RWPE2 (cell line): ENCODE results near the gene ADAP1.

ENCODE experiments used
- ATAC-seq: fragments of 200-7000 bp; cut with Tn5 transposase; 3 replicates; pipeline ENCODE4 v1.9.1; 2021; ENCODE audit warnings: low read depth
- DNase-seq: peaks from one replicate; pipeline ENCODE4 v3.0.0-alpha.2; 2020; ENCODE audit warnings: low spot score
- H3K27ac ChIP-seq: fragments of 450-650 bp; 2 replicates; pipeline ENCODE4 v1.5.1; 2017; ENCODE audit warnings: mild to moderate bottlenecking; ENCODE audit not compliant: poor library complexity, severe bottlenecking
- H3K27me3 ChIP-seq: fragments of 250-450 bp; sonication (Bioruptor Pico); 2 replicates; pipeline ENCODE4 v1.5.1; 2021; ENCODE audit warnings: mild to moderate bottlenecking, moderate library complexity; ENCODE audit not compliant: insufficient read depth, poor library complexity, severe bottlenecking
- H3K36me3 ChIP-seq: fragments of 250-450 bp; sonication (Bioruptor Pico); 2 replicates; pipeline ENCODE4 v1.5.1; 2020; ENCODE audit warnings: low read depth, mild to moderate bottlenecking, moderate library complexity
- H3K4me1 ChIP-seq: fragments of 250-450 bp; sonication (Bioruptor Pico); 2 replicates; pipeline ENCODE4 v1.5.1; 2021; ENCODE audit warnings: mild to moderate bottlenecking, moderate library complexity; ENCODE audit not compliant: insufficient read depth, poor library complexity, severe bottlenecking
- H3K4me3 ChIP-seq: fragments of 250-450 bp; sonication (Bioruptor Pico); 2 replicates; pipeline ENCODE4 v1.5.1; 2021; ENCODE audit warnings: mild to moderate bottlenecking, moderate library complexity; ENCODE audit not compliant: severe bottlenecking
- H3K9me3 ChIP-seq: fragments of 250-450 bp; sonication (Bioruptor Pico); 2 replicates; pipeline ENCODE4 v1.5.1; 2021; ENCODE audit warnings: mild to moderate bottlenecking, moderate library complexity; ENCODE audit not compliant: severe bottlenecking
- TF ChIP-seq, protein P1 (sequence below): fragments of 450-650 bp; IDR thresholded peaks from one replicate; pipeline ENCODE4 v1.5.1; 2017; ENCODE audit warnings: mild to moderate bottlenecking, moderate library complexity; ENCODE audit not compliant: poor library complexity, severe bottlenecking

Gene ADAP1

DNA sequence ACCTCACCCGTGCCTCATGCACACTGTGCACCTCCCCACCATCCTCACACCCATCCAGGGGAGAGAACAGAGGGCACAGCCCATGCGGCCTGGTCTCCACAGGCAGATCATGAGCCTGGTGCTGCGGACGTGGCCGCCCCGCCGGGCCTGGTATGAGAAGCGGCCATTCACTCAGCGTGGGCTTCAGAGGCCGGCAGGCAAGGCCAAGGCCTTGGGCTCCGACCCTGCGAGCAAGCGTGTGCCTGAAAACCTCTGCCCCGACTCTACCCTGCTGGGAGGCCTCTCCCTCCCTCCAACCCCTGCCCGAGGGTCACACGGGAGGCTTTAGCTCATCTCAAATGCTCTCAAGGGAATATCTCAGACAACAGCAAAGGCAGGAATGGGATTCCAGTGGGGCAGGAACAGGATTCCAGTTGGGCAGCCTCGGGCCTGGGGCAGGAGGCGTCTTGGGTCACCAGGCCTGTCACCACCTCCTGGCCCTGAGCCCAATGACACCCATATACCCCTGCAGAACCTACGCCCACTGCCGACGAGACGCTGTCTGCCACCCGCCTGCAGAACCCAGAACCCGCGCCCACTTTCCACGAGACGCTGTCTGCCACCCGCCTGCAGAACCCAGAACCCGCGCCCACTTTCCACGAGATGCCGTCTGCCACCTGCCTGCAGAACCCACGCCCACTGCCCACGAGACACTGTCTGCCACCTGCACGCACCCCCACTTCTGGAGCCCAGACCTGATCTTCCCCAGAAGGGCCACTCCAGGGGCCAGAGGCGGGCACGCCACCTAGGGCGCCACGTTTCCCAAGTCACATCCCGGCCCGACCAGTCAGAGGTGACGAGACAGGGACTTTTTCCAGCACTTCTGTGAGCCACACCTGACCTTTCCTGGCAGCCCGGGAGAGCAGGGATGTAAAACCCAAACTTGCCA, 38.9 kb downstream of the ADAP1 start:
- DNase-seq (no peak), ATAC-seq (no peak)
- TF ChIP-seq, protein P1, sequence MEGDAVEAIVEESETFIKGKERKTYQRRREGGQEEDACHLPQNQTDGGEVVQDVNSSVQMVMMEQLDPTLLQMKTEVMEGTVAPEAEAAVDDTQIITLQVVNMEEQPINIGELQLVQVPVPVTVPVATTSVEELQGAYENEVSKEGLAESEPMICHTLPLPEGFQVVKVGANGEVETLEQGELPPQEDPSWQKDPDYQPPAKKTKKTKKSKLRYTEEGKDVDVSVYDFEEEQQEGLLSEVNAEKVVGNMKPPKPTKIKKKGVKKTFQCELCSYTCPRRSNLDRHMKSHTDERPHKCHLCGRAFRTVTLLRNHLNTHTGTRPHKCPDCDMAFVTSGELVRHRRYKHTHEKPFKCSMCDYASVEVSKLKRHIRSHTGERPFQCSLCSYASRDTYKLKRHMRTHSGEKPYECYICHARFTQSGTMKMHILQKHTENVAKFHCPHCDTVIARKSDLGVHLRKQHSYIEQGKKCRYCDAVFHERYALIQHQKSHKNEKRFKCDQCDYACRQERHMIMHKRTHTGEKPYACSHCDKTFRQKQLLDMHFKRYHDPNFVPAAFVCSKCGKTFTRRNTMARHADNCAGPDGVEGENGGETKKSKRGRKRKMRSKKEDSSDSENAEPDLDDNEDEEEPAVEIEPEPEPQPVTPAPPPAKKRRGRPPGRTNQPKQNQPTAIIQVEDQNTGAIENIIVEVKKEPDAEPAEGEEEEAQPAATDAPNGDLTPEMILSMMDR, result no peak
- Histone ChIP-seq H3K9me3 (no peaks in the 10 kb centered on the region), H3K4me3 (no peak overlapping the region), H3K4me1 (peaks cover 13% of the 10 kb centered on the region), H3K27ac (no peak overlapping the region), H3K36me3 (no peaks in the 10 kb centered on the region), H3K27me3 (no peaks in the 10 kb centered on the region)

DNA sequence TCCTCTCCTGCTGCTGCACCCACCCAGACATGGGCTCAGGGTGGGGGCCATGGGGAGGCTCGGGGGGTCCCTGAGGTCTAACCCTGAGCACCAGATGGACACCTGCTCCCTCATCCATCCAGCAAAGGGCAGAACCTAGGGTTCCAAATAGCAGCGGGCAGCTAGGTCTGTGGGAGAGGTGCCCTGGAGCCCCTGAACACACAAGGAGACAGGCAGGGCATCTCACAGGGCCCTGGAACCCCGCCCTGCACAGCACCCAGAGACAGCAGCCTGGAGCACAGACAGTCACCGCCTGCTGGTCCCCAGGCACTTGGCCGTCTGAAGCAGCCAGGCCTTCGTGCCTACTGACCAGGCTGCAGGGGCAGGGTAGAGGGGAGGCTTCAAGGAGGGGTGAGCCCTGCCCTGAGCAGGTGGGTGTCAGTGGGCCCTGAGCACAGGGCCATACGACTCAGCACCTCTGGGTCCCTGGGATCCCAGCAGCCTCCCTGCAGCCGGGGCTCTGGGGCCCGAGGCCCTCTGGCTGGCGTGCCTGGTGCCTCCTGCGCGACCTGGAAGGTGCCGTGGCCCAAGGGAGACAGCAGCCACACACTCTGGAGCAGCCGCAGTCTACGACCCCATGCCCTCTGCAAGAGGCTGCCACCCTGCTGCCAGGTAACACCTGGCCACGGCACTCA, 39.8 kb downstream of the ADAP1 start:
- TF ChIP-seq, protein P1, result peak; percentile 28
- H3K27ac ChIP-seq, result peak overlapping the region; percentile 39
- H3K9me3 ChIP-seq, result no peaks in the 10 kb centered on the region
- ATAC-seq (peak; percentile 13), DNase-seq (no peak)
- H3K4me1 ChIP-seq, result peaks cover 13% of the 10 kb centered on the region
- H3K27me3 ChIP-seq, result no peaks in the 10 kb centered on the region
- H3K36me3 ChIP-seq, result no peaks in the 10 kb centered on the region
- no peak overlapping the region for H3K4me3 ChIP-seq

DNA sequence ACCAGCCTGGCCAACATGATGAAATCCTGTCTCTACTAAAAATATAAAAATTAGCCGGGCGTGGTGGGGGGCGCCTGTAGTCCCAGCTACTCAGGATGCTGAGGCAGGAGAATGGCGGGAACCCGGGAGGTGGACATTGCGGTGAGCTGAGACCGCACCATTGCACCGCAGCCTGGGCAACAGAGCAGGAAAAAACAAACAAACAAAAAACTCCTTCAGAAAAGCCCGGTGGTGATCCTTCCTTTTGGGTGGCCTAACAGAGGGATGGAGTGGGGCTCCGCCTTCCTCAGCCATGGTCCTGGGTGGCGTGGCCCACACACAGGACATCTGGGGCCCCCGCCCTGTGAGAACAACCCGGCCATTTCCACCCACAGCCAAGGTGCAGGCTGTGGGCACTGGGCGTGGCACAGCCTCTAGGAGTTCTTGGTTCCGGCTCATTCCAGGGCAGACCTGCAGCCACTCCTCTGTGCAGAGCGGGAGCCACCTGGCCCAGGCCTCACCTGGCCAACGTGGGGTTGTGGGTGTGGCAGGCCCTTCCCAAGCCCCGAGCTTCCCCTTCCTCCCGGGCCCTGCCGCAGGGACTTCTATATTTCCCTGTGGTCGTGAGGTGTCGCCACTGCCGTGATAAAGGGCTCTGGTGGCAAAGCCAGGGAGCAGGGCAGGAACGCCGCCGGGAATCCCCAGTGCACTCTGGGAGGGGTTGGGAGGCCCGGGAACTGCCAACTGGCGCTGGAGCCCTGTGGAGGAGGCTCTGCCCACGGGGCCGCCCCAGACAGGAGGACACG, 40.6 kb downstream of the ADAP1 start:
- DNase-seq (no peak), ATAC-seq (peak; percentile 80)
- Histone ChIP-seq H3K4me1 (peaks cover 13% of the 10 kb centered on the region), H3K27me3 (no peaks in the 10 kb centered on the region), H3K9me3 (no peaks in the 10 kb centered on the region), H3K4me3 (no peak overlapping the region), H3K36me3 (no peaks in the 10 kb centered on the region), H3K27ac (peak overlapping the region; percentile 39)
- TF ChIP-seq, protein P1, result peak; percentile 54

DNA sequence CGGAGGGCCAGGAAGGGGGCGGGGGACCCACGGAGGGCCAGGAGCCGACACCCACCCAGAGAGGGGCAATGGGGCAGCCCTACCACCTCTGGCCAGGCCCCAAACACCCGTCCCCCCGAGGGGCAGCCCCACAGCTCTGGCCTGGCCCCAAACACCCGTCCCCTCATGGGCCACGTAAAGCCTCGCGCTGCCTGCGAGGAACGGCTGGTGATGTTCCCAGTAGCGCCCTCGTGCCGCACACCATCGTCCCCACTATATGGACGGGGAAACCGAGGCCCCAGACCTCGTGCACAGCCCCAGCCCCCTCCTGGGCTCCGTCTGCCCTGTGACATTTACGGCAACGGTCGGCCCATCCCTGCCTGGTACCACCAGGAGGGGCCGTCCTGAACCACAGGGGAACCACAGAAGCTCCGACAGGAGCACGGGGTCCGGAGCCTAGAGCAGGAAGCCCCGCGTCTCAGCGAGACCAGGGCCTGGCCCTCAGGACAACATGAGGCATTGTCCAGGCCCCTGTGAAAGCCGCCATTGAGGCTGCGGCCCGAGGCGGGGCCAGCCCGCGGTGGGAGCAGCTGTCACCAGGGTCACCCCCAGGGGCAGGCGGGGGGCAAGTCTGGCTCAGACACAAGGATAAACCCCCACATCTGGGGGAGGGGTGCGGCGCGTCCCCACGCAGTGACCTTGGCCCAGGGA, 42.5 kb downstream of the ADAP1 start:
- DNase-seq (no peak), ATAC-seq (no peak)
- Histone ChIP-seq H3K36me3 (no peaks in the 10 kb centered on the region), H3K4me3 (no peak overlapping the region), H3K4me1 (peaks cover 13% of the 10 kb centered on the region), H3K27me3 (no peaks in the 10 kb centered on the region), H3K27ac (no peak overlapping the region), H3K9me3 (no peaks in the 10 kb centered on the region)
- TF ChIP-seq, protein P1, result no peak
